Measurements from ENCODE around the gene FLT4. TPM values are rescaled to one million over a fixed set of nuclear protein-coding genes. Genes with fewer than 3 reads are reported as not detected.
"Not testable (repeated sequence)": the region's sequence is repeated elsewhere in the genome, so short reads cannot be mapped to it uniquely, and the experiment has no call there.

Gene FLT4
- 1 to 10 TPM; 4.2 to 4.4 TPM for total RNA-seq

- POLR2A ChIA-PET, result no interaction called here
- CTCF ChIA-PET, result interaction anchor here (0.7 kb wide), 1 partner anchor 768 kb away, joined by 4 read pairs; no protein-coding TSS in a partner anchor
Observed at GRCh38 chr5:180649297-180650039, at the start of gene FLT4. FLT4 (minus strand) TSS chr5:180649600; CDS start chr5:180649545, 55 bp downstream.

GRCh38 chr5:180699042-180699441 is 49.6 kb upstream of the FLT4 start:
- ChIA-PET POLR2A (no interaction called here), CTCF (interaction anchor here (0.7 kb wide), 1 partner anchor 195 kb away, joined by 4 read pairs; no protein-coding TSS in a partner anchor)

DNA sequence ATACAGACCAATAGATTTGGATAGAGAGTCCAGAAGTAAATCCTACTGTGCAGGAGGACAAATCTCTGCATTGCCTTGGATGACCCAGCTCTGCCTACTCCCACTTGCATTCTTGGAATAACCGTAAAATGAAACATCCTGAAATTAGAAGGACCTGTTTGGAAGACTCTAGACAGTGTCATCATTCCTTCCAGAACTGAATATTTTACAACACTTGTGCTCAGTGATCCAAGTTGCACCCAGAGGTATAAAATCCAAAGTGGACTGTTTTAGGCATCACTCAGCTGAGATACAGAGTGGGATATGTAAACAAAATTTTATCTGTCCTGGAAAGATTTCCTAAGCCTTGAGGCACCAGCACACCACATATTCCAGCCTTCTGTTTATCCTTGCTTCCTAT is 46.7 kb upstream of the FLT4 start:
- CTCF ChIA-PET, result no interaction called here
- POLR2A ChIA-PET, result no interaction called here

DNA sequence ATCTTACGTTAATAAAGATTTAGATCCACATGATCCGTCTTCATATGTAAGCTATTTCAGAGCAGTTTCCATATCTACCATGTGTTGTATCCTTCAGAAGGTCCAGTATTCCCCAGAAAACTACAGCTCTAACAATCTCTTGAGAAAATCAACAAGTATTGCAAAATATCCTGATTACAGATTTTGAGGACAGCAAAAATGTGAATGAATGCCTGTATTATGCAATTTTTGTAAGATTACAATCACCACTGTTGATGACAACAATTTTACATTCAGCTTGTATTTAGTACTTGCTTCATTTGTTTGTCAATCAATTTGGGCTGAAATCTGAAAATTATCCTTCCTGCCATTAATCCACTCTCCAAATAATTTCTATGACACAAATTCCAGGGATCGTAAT is 43.0 kb upstream of the FLT4 start:
- POLR2A ChIA-PET, result no interaction called here
- CTCF ChIA-PET, result no interaction called here

- ChIA-PET POLR2A (no interaction called here), CTCF (interaction anchor here (0.6 kb wide), 1 partner anchor 67 kb away, joined by 3 read pairs; no protein-coding TSS in a partner anchor)
Observed at GRCh38 chr5:180691046-180691445, 41.6 kb upstream of the FLT4 start.

DNA sequence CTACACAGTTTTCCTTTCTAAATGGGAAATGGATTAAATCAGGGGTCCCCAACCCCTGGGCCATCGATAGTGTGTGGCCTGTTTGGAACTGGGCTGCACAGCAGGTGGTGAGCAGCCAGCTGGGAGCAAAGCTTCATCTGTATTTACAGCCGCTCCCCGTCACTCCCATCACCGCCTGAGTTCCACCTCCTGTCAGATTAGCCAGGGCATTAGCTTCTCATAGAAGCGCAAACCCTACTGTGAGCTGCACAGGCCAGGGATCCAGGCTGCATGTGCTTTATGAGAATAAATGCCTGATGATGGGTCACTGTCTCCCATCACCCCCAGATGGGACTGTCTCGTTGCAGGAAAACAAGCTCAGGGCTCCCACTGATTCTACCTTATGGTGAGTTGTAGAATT is 41.2 kb upstream of the FLT4 start:
- ChIA-PET CTCF (interaction anchor here (0.6 kb wide), 2 partner anchors 66 to 253 kb away, joined by 3 read pairs; no protein-coding TSS in a partner anchor), POLR2A (no interaction called here)

- POLR2A ChIA-PET, result no interaction called here
- CTCF ChIA-PET, result no interaction called here
Observed at GRCh38 chr5:180689775-180690174, 40.4 kb upstream of the FLT4 start.

DNA sequence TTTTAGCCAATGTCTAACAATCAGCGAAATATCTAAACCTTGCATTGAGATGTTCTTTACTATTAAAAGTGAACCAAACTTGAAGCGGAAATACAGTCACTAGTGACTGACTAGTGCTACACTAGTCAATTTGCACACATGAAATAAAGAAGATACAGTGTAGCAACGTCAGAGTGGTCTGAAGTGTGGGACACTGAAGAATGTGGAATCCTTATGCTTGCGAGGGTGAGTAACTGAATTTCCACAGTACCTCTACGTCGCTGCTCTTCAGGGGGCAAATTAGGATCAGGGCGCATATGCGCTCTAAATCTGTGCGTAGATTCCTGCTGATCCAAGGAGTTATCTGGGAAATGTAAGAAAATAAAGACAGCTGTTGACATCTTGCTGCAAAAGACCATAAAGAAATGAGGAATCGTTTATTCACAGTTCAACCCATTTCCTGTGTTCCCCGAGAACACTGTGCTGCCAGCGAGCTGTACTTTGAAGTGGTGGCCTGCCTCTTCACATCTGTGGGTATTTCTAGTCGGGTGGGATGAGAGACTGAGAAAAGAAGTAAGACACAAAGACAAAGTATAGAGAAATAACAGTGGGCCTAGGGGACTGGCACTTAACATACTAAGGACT is 39.8 kb upstream of the FLT4 start:
- ChIA-PET POLR2A (no interaction called here), CTCF (no interaction called here)

GRCh38 chr5:180688330-180689070 is 39.1 kb upstream of the FLT4 start:
- CTCF ChIA-PET, result no interaction called here
- POLR2A ChIA-PET, result interaction anchor here (0.7 kb wide), 1 partner anchor 10 kb away, joined by 5 read pairs; no protein-coding TSS in a partner anchor

DNA sequence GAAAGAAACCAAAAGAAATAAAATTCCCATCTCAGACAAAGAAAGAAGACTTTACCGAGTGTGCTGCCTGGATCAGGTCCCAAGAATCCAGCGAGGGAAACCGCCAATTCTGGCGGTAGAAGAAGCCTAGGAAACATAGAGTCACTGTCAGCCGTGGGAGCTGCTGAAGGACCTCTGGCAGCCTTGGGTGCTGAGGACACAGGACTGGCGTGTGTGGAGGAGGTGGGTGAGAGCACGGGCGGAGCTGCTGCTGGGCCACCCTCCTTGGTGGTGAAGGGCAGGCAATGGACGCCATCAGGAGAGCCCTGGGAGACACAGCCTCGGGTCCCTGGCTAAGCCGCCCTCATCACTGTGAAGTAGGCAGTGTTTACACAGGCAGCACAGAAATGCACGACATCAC is 37.4 kb upstream of the FLT4 start:
- CTCF ChIA-PET, result not testable (repeated sequence)

GRCh38 chr5:180684623-180685161 is 35.3 kb upstream of the FLT4 start:
- ChIA-PET CTCF (no interaction called here), POLR2A (no interaction called here)

More for the DNA sequence above, 37.4 kb upstream of the FLT4 start:
- POLR2A ChIA-PET, result not testable (repeated sequence)

- ChIA-PET CTCF (no interaction called here), POLR2A (no interaction called here)
Observed at GRCh38 chr5:180683220-180683922, 34.0 kb upstream of the FLT4 start.

DNA sequence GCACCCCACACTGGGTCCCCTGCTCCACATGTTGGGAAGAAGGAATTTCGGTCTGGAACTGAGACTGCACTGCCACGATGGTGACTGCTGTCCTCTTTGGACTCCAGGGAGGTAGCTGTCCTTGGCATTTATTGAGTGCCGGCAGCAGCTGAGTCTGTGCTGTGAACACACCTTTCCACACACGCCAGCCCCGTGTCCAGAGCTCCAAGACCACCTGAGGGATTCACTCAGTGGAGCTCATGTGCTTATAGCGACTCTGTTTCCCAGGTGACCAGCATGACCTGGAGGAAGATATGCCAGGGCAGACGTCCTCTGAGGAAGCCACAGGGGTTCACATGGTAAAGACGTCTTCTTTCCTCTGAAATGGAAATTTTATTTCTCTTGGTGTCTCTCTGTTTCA is 33.2 kb upstream of the FLT4 start:
- CTCF ChIA-PET, result no interaction called here
- POLR2A ChIA-PET, result no interaction called here

DNA sequence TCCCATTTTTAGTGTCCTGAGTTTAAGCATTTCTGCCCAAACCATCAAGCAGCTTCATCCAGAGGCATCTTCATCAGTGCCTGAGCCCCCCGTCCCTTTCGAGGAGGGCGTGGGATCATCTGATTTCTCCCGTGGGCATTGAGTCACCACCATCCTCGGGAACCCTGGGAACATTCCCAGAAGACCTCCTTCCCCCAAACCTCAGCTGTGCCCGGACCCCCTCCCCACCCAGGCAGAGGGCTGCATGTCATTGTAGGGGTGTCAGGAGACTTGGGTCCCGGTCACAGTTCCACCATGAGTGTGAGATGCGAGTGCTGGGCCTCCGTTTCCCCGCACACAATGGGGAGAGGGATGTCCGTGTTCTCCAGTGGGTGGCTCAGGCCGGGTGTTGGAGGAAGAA is 32.6 kb upstream of the FLT4 start:
- POLR2A ChIA-PET, result not testable (repeated sequence)

GRCh38 chr5:180678319-180678718 is 28.9 kb upstream of the FLT4 start:
- POLR2A ChIA-PET, result interaction anchor here (0.5 to 0.6 kb wide), 2 partner anchors 10 to 40 kb away, joined by 3 to 5 read pairs; no protein-coding TSS in a partner anchor
- CTCF ChIA-PET, result interaction anchor here (0.6 to 0.8 kb wide), 2 partner anchors 11 to 797 kb away, joined by 4 to 5 read pairs; no protein-coding TSS in a partner anchor

More for the DNA sequence above, 32.6 kb upstream of the FLT4 start:
- CTCF ChIA-PET, result not testable (repeated sequence)

GRCh38 chr5:180675036-180675635 is 25.7 kb upstream of the FLT4 start:
- ChIA-PET POLR2A (no interaction called here), CTCF (no interaction called here)

DNA sequence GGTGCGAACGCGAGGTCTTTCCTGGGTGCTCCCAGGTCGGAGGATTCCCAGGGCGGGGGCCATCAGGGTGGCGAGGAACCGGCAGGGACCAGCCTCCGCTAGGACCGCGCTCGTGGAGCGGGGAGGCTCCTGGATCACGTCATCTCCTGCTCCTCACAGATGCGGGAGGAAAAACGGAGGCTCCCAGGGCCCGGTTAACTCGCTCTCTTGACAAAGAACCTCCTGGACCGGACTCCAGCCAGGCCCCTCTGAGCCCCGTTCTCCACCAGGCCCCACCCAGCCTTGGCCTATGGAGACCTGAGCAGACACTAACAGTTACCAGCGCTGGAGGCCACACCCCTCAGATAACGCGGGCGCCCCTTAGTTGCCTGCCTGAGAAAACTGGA is 24.7 kb upstream of the FLT4 start:
- CTCF ChIA-PET, POLR2A ChIA-PET: not testable (repeated sequence)

DNA sequence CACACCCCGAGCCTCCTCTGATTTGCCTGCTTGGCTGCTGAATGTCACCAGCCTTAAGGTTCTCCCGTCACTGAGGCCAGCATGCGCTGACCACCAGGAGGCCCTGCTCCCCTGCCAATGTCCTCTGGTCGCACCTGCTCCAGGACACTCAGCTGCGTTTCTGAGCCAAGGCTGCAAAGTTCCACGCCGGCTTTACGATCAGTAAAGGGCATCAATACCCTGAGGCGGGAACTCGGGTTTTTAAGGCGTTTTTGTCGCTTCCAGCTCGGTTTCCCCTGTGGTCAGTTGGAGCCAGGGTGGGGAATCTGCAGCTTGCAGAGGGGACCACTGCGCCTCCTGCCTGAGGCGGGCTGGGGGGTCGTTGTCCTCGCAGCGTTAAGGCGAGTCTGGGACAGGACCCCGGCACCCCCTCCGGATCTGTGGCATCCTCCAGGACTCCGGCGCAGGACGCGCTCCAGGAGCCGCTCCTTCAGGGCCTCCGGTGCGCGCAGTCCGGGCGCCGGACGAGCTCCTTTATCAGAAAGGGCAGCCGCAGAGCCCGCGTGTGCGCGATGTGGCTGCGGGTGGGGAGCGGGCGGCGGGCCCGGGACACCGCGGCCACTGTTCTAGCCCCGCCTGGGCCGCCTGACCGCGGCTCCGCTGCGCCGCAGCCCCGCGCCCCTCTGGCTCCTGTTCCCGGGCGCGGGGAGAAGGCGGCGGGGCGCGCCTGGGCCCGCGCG is 24.1 kb upstream of the FLT4 start:
- POLR2A ChIA-PET, result no interaction called here
- CTCF ChIA-PET, result no interaction called here
